OCI-LY1 (cell line): ENCODE data around the gene CACNA2D1.

Experiments used
- CTCF ChIP-seq: fragments of 200-600 bp; sonication (generic), shearing (Covaris generic); IDR thresholded peaks from 2 replicates; pipeline ENCODE4 v1.5.1; 2017; ENCODE audit warnings: mild to moderate bottlenecking, antibody characterized with exemption, low read length, moderate library complexity, mixed read lengths
- EZH2 ChIP-seq: fragments of 200-600 bp; sonication (generic), shearing (Covaris generic); IDR thresholded peaks from 2 replicates; pipeline ENCODE4 v1.8.0; 2017; ENCODE audit warnings: borderline replicate concordance, mixed run types, mild to moderate bottlenecking, antibody characterized with exemption, low read length, moderate library complexity, mixed read lengths

- no peak; the same call in 1 of the 2 replicates for TF ChIP-seq CTCF
- TF ChIP-seq EZH2 = no peak
These were observed 271.6 kb downstream of the CACNA2D1 start for GRCh38 chr7:82172017-82172416.
